Esophagus muscularis mucosa (tissue), 3 donors: Measurements from ENCODE around the gene CLTRN.

ENCODE experiments used
- POLR2A ChIP-seq: fragments of 450-650 bp; IDR thresholded peaks from one replicate; pipeline ENCODE4 v1.6.1; 2017; ENCODE audit warnings: antibody characterized with exemption, moderate library complexity, mild to moderate bottlenecking, low read depth
- TF ChIP-seq, protein P1 (sequence below), 3 experiments: fragments of 200-600 bp in 2 of 3; fragments of 450-650 bp in 1 of 3; sonication (generic) in 2 of 3; IDR thresholded peaks; one replicate each; pipeline ENCODE4 v1.5.1; 2017 to 2019; ENCODE audit warnings: antibody characterized with exemption in 3 of 3, mild to moderate bottlenecking in 2 of 3, moderate library complexity in 1 of 3

DNA sequence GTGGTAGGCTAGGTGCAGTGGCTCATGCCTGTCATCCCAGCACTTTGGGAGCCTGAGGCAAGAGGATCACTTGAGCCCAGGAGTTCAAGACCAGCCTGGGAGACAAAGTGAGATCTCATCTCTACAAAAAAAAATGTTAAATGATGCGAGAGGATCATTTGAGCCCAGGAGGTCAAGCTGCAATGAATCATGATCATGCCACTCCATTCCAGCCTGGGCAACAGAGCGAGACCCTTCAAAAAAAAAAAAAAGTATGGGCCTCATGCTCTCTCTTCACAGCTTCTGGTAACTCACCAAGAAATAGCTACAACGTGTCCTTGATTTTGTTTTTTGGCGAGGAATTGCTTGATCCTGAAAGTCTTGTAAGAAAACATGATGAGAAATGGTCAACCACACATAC lies 65.1 kb downstream of the CLTRN start:
- TF ChIP-seq, protein P1, sequence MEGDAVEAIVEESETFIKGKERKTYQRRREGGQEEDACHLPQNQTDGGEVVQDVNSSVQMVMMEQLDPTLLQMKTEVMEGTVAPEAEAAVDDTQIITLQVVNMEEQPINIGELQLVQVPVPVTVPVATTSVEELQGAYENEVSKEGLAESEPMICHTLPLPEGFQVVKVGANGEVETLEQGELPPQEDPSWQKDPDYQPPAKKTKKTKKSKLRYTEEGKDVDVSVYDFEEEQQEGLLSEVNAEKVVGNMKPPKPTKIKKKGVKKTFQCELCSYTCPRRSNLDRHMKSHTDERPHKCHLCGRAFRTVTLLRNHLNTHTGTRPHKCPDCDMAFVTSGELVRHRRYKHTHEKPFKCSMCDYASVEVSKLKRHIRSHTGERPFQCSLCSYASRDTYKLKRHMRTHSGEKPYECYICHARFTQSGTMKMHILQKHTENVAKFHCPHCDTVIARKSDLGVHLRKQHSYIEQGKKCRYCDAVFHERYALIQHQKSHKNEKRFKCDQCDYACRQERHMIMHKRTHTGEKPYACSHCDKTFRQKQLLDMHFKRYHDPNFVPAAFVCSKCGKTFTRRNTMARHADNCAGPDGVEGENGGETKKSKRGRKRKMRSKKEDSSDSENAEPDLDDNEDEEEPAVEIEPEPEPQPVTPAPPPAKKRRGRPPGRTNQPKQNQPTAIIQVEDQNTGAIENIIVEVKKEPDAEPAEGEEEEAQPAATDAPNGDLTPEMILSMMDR (IDR thresholded peaks at IDR 0.05) = no peak
- TF ChIP-seq POLR2A = no peak
